ENCODE results near the gene PDHX. TPM values are rescaled to one million over a fixed set of nuclear protein-coding genes. Genes with fewer than 3 reads are reported as not detected.

PDHX gene
- 25.6 TPM for total RNA-seq (2013)
- polyA plus RNA-seq (10 to 100 TPM in 2 of 3 donors, 1 to 10 TPM in 1; 9.3 to 19.5 (median 17.5) TPM), polyA minus RNA-seq (11.4 and 16.8 TPM in 2 replicates), total RNA-seq (13.5 to 25.6 (median 20.2) reads per million in 11 experiments)

GRCh38 chr11:34916015-34916842, at the start of gene PDHX, which contains the start of gene APIP:
Gene PDHX (plus strand): TSS chr11:34916618. CDS start chr11:34916656, 38 bp downstream.
Gene APIP (minus strand): TSS chr11:34916379. CDS start chr11:34916284, 95 bp downstream.
- Mint-ChIP-seq H3K36me3 (peaks cover 19 to 22% of the 10 kb centered on the region in 2 donors), H3K4me1 (peaks cover 25% of the 10 kb centered on the region)
- H3K79me2 ChIP-seq (ENCODE audit: insufficient read depth, low read length), result peaks cover 69% of the 10 kb centered on the region

DNA sequence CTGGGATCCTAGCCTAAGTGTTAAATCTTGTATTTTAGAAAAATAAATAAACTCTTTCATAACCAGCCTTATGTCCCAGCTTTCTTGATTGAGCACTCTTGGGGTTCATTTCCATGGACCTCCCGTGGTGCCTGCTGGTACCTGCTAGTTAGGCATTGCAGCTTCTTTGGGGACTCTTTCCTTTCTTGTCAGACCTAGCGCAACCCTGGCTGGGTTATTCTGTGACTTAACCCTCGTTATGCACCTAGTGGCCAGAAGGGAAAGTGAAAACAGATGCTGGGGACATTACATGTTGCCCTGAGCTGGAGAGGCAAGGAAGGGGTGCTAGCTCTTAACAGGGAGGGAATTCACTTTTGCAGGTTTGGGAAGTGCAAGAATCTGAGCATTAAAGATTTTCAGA, 47.0 kb upstream of the PDHX start:
- H3K4me1 ChIP-seq (ENCODE audit: control insufficient read depth in 1 of 2, insufficient read depth in 2 of 2, low read length in 2 of 2), result peaks cover 24% of the 10 kb centered on the region in 2 donors
- intact Hi-C loops (cut with micrococcal nuclease), result no loop called here

More at GRCh38 chr11:34916015-34916842, at the start of gene PDHX, which contains the start of gene APIP:
- Histone ChIP-seq H3K9me3 (replicated peaks in 1 of 2; ENCODE audit: control insufficient read depth in 1 of 2, insufficient read depth in 1 of 2, low read length in 2 of 2) (no peaks in the 10 kb centered on the region), H3K4me1 (ENCODE audit: control insufficient read depth in 1 of 2, insufficient read depth in 2 of 2, low read length in 2 of 2) (peaks cover 16 to 22% of the 10 kb centered on the region in 2 donors), H3K27ac (ENCODE audit: low read depth in 1 of 2, low read length in 2 of 2) (peak within 1 kb of the TSS; percentile 69 to 93), H3K4me2 (replicated peaks; ENCODE audit: extremely low read depth, low read length, poor library complexity, severe bottlenecking) (peak within 1 kb of the TSS; percentile 82), H3K27me3 (ENCODE audit: control insufficient read depth in 2 of 2, insufficient read depth in 2 of 2, low read length in 2 of 2) (no peaks in the 10 kb centered on the region), H3K4me3 (replicated peaks in 1 of 3; ENCODE audit: low read depth in 2 of 3, low read length in 3 of 3) (peak within 1 kb of the TSS; percentile 66 to 84 (median 83)), H4K20me1 (ENCODE audit: insufficient read depth, low read length) (no peaks in the 10 kb centered on the region), H2AFZ (ENCODE audit: insufficient read depth, low read depth, low read length, poor library complexity, severe bottlenecking) (peak within 1 kb of the TSS; percentile 93), H3K36me3 (replicated peaks in 1 of 2; ENCODE audit: control insufficient read depth in 1 of 2, insufficient read depth in 2 of 2, low read length in 2 of 2) (peaks cover 0 to 5% of the 10 kb centered on the region in 2 donors), H3K9ac (ENCODE audit: insufficient read depth, low read length, poor library complexity, severe bottlenecking) (peak within 1 kb of the TSS; percentile 95)
- Mint-ChIP-seq H3K4me3 (peak within 1 kb of the TSS; percentile 94 to 99), H3K9me3 (peaks cover 0 to 6% (median 0%) of the 10 kb centered on the region in 7 donors), H3K27ac (peak within 1 kb of the TSS; percentile 95 to 99 (median 97)), H3K27me3 (ENCODE audit: low read depth in 3 of 3) (peaks cover 0 to 1% (median 0%) of the 10 kb centered on the region in 3 donors)
- peak; percentile 92 to 96 (median 94) for DNase-seq
- under 1% methylated on average over 74 of the region's 79 CpGs for WGBS (ENCODE audit: insufficient coverage)
- intact Hi-C loops (cut with micrococcal nuclease), result no loop called here
- TF ChIP-seq, protein P1, sequence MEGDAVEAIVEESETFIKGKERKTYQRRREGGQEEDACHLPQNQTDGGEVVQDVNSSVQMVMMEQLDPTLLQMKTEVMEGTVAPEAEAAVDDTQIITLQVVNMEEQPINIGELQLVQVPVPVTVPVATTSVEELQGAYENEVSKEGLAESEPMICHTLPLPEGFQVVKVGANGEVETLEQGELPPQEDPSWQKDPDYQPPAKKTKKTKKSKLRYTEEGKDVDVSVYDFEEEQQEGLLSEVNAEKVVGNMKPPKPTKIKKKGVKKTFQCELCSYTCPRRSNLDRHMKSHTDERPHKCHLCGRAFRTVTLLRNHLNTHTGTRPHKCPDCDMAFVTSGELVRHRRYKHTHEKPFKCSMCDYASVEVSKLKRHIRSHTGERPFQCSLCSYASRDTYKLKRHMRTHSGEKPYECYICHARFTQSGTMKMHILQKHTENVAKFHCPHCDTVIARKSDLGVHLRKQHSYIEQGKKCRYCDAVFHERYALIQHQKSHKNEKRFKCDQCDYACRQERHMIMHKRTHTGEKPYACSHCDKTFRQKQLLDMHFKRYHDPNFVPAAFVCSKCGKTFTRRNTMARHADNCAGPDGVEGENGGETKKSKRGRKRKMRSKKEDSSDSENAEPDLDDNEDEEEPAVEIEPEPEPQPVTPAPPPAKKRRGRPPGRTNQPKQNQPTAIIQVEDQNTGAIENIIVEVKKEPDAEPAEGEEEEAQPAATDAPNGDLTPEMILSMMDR (IDR thresholded peaks at IDR 0.05), result no peak

More for the DNA sequence above, 47.0 kb upstream of the PDHX start:
- WGBS (ENCODE audit: insufficient coverage), result 67% methylated on average over 2 of the region's 3 CpGs
- H3K9me3 Mint-ChIP-seq, result no peaks in the 10 kb centered on the region
- Histone ChIP-seq H3K27ac (ENCODE audit: low read depth in 1 of 2, low read length in 2 of 2) (no peak overlapping the region), H3K79me2 (ENCODE audit: insufficient read depth, low read length) (no peaks in the 10 kb centered on the region), H3K4me2 (replicated peaks; ENCODE audit: extremely low read depth, low read length, poor library complexity, severe bottlenecking) (no peak overlapping the region), H4K20me1 (ENCODE audit: insufficient read depth, low read length) (no peaks in the 10 kb centered on the region), H3K36me3 (replicated peaks in 1 of 2; ENCODE audit: control insufficient read depth in 1 of 2, insufficient read depth in 2 of 2, low read length in 2 of 2) (no peaks in the 10 kb centered on the region), H3K4me3 (replicated peaks in 1 of 3; ENCODE audit: low read depth in 2 of 3, low read length in 3 of 3) (no peak overlapping the region), H3K9me3 (replicated peaks in 1 of 2; ENCODE audit: control insufficient read depth in 1 of 2, insufficient read depth in 1 of 2, low read length in 2 of 2) (no peaks in the 10 kb centered on the region), H3K27me3 (ENCODE audit: control insufficient read depth in 2 of 2, insufficient read depth in 2 of 2, low read length in 2 of 2) (no peaks in the 10 kb centered on the region), H3K9ac (ENCODE audit: insufficient read depth, low read length, poor library complexity, severe bottlenecking) (no peak overlapping the region), H2AFZ (ENCODE audit: insufficient read depth, low read depth, low read length, poor library complexity, severe bottlenecking) (no peak overlapping the region)
- no peak for DNase-seq
- H3K27me3 Mint-ChIP-seq (ENCODE audit: low read depth in 3 of 3), result peaks cover 0 to 2% (median 0%) of the 10 kb centered on the region in 3 donors
- H3K4me1 Mint-ChIP-seq, result peaks cover 28% of the 10 kb centered on the region
- no peaks in the 10 kb centered on the region for H3K36me3 Mint-ChIP-seq
- TF ChIP-seq, protein P1 (IDR thresholded peaks at IDR 0.05), result no peak
- no peak overlapping the region for H3K4me3 Mint-ChIP-seq
- H3K27ac Mint-ChIP-seq, result no peak overlapping the region
